Measurements from ENCODE around the gene IL26. TPM values are rescaled to one million over a fixed set of nuclear protein-coding genes. Genes with fewer than 3 reads are reported as not detected.

Gene IL26
- total and polyA plus RNA-seq, 2 of the 4 experiments (the other 2 are of a cell fraction), result not detected

DNA sequence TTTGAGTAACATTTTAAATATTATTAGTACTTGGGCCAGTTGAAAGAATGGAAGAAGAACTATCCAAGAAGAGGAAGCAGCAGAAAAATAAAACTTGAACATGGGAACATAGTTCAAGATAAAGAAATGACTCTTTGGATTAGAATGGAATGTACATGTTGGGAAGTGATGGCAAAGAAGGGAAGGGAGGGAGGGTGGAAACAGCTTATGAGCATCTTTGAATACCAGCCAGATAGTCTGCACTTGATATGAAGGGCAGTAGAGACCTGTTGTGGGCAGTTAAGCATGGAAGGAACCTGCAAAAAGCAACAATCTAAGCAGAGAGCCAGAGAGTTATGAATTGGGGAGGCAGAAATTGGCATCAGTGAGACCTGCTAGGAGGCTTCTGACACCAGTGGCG, 37.8 kb upstream of the IL26 start:
- intact Hi-C loops (cut with micrococcal nuclease) (no loop called here), in situ Hi-C loops (cut with MboI; ENCODE audit: low sequenced_read_pairs) (no loop called here), dilution Hi-C loops (cut with HindIII; ENCODE audit: low sequenced_read_pairs, unreplicated experiment) (no loop called here)
- ATAC-seq (ENCODE audit: low read depth) (no peak), DNase-seq (peak; percentile 58)
- Histone ChIP-seq H3K4me2 (ENCODE audit: low read depth, low read length) (no peak overlapping the region), H4K91ac (ENCODE audit: insufficient read depth, low read depth, low read length) (no peak overlapping the region), H2AK9ac (replicated peaks; ENCODE audit: low read depth, low read length, poor library complexity) (no peak overlapping the region), H3K56ac (ENCODE audit: extremely low read depth, insufficient read depth, low read length) (no peak overlapping the region), H4K5ac (ENCODE audit: low read depth, low read length) (no peak overlapping the region), H3K23ac (ENCODE audit: low read depth, low read length) (no peak overlapping the region), H3K27ac (ENCODE audit: insufficient read depth, low read length) (no peak overlapping the region), H2BK5ac (ENCODE audit: low read depth, low read length, poor library complexity, severe bottlenecking) (no peak overlapping the region), H2BK20ac (ENCODE audit: low read depth, low read length) (no peak overlapping the region), H3K4me3 (ENCODE audit: insufficient read depth, low read depth, low read length) (no peak overlapping the region), H3K14ac (replicated peaks; ENCODE audit: low read depth, low read length) (no peak overlapping the region), H3K79me1 (ENCODE audit: low read depth in 1 of 2, low read length in 2 of 2) (no peaks in the 10 kb centered on the region), H2BK15ac (ENCODE audit: low read depth, low read length) (no peak overlapping the region), H2AFZ (replicated peaks; ENCODE audit: low read length, poor library complexity) (no peak overlapping the region), H4K8ac (ENCODE audit: low read depth in 2 of 2, low read length in 2 of 2) (no peak overlapping the region), H3K4me1 (ENCODE audit: control insufficient read depth, insufficient read depth, low read length) (peaks cover 13% of the 10 kb centered on the region), H3K4ac (ENCODE audit: low read depth, low read length) (no peak overlapping the region), H2AK5ac (ENCODE audit: low read depth, low read length) (no peak overlapping the region), H2BK120ac (ENCODE audit: low read depth, low read length) (no peak overlapping the region), H4K20me1 (ENCODE audit: insufficient read depth, low read length) (no peaks in the 10 kb centered on the region), H3K27me3 (ENCODE audit: control insufficient read depth, insufficient read depth, low read length) (no peaks in the 10 kb centered on the region), H3K9ac (ENCODE audit: low read depth, low read length) (no peak overlapping the region), H3K9me1 (ENCODE audit: insufficient read depth, low read length) (no peaks in the 10 kb centered on the region), H3K36me3 (ENCODE audit: control insufficient read depth, insufficient read depth, low read length) (no peaks in the 10 kb centered on the region), H3K9me3 (ENCODE audit: control insufficient read depth, insufficient read depth, low read length) (no peaks in the 10 kb centered on the region), H3K18ac (ENCODE audit: low read depth, low read length) (no peak overlapping the region)
- no TSS peak for BruUV-seq (replicated peaks)
- TF ChIP-seq CHD1 (IDR thresholded peaks at IDR 0.05; ENCODE audit: low read depth, low read length) (no peak), NFE2L2 (IDR thresholded peaks at IDR 0.05; ENCODE audit: low read depth, low read length) (no peak), BHLHE40 (IDR thresholded peaks at IDR 0.05; ENCODE audit: low read depth, low read length) (no peak), SMC3 (IDR thresholded peaks at IDR 0.05; ENCODE audit: low read depth, low read length) (no peak), MAFK (IDR thresholded peaks at IDR 0.05; ENCODE audit: low read depth, low read length) (no peak), FOS (IDR thresholded peaks at IDR 0.05; ENCODE audit: low read depth, low read length) (no peak), RAD21 (IDR thresholded peaks at IDR 0.05; ENCODE audit: low read length) (no peak), CEBPB (IDR thresholded peaks at IDR 0.05; ENCODE audit: low read depth, low read length) (no peak), RFX5 (IDR thresholded peaks at IDR 0.05; ENCODE audit: low read depth, low read length) (no peak), RCOR1 (IDR thresholded peaks at IDR 0.05; ENCODE audit: insufficient replicate concordance, low read length) (no peak), MXI1 (IDR thresholded peaks at IDR 0.05; ENCODE audit: borderline replicate concordance, low read depth, low read length) (no peak), MAZ (IDR thresholded peaks at IDR 0.05; ENCODE audit: borderline replicate concordance, low read depth, low read length) (no peak)
- TF ChIP-seq, protein P1, sequence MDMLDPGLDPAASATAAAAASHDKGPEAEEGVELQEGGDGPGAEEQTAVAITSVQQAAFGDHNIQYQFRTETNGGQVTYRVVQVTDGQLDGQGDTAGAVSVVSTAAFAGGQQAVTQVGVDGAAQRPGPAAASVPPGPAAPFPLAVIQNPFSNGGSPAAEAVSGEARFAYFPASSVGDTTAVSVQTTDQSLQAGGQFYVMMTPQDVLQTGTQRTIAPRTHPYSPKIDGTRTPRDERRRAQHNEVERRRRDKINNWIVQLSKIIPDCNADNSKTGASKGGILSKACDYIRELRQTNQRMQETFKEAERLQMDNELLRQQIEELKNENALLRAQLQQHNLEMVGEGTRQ (IDR thresholded peaks at IDR 0.05; ENCODE audit: low read depth, low read length), result no peak
- TF ChIP-seq, protein P2, sequence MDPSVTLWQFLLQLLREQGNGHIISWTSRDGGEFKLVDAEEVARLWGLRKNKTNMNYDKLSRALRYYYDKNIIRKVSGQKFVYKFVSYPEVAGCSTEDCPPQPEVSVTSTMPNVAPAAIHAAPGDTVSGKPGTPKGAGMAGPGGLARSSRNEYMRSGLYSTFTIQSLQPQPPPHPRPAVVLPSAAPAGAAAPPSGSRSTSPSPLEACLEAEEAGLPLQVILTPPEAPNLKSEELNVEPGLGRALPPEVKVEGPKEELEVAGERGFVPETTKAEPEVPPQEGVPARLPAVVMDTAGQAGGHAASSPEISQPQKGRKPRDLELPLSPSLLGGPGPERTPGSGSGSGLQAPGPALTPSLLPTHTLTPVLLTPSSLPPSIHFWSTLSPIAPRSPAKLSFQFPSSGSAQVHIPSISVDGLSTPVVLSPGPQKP (IDR thresholded peaks at IDR 0.05; ENCODE audit: borderline replicate concordance, low read depth, low read length), result no peak
- TF ChIP-seq, protein P3, sequence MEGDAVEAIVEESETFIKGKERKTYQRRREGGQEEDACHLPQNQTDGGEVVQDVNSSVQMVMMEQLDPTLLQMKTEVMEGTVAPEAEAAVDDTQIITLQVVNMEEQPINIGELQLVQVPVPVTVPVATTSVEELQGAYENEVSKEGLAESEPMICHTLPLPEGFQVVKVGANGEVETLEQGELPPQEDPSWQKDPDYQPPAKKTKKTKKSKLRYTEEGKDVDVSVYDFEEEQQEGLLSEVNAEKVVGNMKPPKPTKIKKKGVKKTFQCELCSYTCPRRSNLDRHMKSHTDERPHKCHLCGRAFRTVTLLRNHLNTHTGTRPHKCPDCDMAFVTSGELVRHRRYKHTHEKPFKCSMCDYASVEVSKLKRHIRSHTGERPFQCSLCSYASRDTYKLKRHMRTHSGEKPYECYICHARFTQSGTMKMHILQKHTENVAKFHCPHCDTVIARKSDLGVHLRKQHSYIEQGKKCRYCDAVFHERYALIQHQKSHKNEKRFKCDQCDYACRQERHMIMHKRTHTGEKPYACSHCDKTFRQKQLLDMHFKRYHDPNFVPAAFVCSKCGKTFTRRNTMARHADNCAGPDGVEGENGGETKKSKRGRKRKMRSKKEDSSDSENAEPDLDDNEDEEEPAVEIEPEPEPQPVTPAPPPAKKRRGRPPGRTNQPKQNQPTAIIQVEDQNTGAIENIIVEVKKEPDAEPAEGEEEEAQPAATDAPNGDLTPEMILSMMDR (conservative IDR thresholded peaks at IDR 0.05; ENCODE audit: low read depth, low read length), result no peak
- ChIA-PET POLR2A (ENCODE audit: unreplicated experiment) (no interaction called here), CTCF (no interaction called here)
- no CpG with 5 or more reads among the region's 1 CpG for WGBS, 2 experiments (ENCODE audit: extremely low coverage in 2 of 2, insufficient read length in 1 of 2)
